Measurements from ENCODE around the gene COL27A1. TPM values are rescaled to one million over a fixed set of nuclear protein-coding genes. Genes with fewer than 3 reads are reported as not detected.
"Not testable (repeated sequence)": the region's sequence is repeated elsewhere in the genome, so short reads cannot be mapped to it uniquely, and the experiment has no call there.

Gene COL27A1
- total and polyA plus RNA-seq, 8 donors, result 15.8 to 180 (median 147) TPM

DNA sequence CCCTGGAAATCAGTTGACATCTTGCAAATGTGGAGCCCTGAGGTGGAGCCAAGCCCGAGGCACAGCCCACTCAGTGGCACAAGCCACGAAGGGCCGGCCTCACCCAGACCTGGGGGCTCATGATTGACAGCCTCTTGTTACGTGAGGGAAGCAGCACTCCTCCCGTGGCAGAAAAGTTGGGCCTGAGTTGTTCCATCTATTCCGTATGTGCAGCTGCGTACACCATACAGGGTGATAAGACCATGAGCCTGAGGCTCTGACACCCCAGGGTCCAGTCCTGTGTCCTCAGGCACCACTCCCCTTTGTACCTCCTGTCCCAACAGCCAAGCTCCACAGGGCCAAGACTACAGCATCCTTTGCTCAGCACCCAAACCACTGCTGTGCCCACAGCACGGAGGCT lies 172.4 kb downstream of the COL27A1 start:
- TF ChIP-seq, protein P1, sequence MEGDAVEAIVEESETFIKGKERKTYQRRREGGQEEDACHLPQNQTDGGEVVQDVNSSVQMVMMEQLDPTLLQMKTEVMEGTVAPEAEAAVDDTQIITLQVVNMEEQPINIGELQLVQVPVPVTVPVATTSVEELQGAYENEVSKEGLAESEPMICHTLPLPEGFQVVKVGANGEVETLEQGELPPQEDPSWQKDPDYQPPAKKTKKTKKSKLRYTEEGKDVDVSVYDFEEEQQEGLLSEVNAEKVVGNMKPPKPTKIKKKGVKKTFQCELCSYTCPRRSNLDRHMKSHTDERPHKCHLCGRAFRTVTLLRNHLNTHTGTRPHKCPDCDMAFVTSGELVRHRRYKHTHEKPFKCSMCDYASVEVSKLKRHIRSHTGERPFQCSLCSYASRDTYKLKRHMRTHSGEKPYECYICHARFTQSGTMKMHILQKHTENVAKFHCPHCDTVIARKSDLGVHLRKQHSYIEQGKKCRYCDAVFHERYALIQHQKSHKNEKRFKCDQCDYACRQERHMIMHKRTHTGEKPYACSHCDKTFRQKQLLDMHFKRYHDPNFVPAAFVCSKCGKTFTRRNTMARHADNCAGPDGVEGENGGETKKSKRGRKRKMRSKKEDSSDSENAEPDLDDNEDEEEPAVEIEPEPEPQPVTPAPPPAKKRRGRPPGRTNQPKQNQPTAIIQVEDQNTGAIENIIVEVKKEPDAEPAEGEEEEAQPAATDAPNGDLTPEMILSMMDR (IDR thresholded peaks at IDR 0.05), result no peak
- intact Hi-C loops (cut with DNase I), result no loop called here
- DNase-seq (no peak), ATAC-seq (no peak)
- Histone ChIP-seq H3K27ac (no peak overlapping the region), H3K4me3 (no peak overlapping the region), H3K4me1 (no peaks in the 10 kb centered on the region), H3K36me3 (no peaks in the 10 kb centered on the region), H3K9me3 (no peaks in the 10 kb centered on the region), H3K27me3 (no peaks in the 10 kb centered on the region)

GRCh38 chr9:114328357-114328820 lies 173.1 kb downstream of the COL27A1 start:
- H3K9me3 ChIP-seq; H3K27ac ChIP-seq; H3K36me3 ChIP-seq; H3K27me3 ChIP-seq; DNase-seq; H3K4me3 ChIP-seq; ATAC-seq; intact Hi-C loops (cut with DNase I); H3K4me1 ChIP-seq: not testable (repeated sequence)

DNA sequence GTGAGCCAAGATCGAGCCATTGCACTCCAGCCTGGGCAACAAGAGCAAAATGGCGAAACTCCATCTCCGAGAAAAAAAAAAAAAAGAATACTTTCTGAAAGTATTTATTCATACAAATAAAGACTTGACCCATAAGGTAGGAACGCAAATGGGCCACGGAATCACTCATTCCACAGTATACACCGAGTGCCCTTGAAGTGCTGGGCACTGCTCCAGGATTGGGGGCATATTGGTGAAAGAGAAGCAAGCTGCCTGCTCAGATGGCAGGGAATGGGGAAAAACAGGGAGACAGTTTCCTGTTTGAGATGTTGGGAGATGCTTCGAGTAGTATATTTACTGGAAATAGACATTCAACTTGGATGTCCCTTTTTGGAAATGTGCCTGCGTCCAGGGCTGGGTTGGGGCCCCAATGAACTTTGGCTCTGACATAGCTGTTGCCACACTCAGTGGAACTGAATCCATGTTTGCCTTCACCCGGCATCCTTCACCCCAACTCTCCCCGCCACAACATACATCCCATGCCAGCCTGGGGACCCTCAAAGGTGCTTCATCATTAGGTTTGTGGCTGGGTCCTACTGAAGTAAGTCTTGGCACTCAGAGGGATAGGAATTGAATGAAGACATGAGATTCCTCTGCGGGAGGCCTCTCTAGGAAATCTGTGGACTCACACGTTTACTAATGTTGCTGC lies 173.7 kb downstream of the COL27A1 start:
- H3K36me3 ChIP-seq; H3K27ac ChIP-seq; H3K27me3 ChIP-seq; H3K4me1 ChIP-seq; H3K9me3 ChIP-seq; intact Hi-C loops (cut with DNase I); H3K4me3 ChIP-seq: not testable (repeated sequence)
- ATAC-seq, result peak; percentile 34
- DNase-seq, result peak in 1 of 4 donors; percentile 24

DNA sequence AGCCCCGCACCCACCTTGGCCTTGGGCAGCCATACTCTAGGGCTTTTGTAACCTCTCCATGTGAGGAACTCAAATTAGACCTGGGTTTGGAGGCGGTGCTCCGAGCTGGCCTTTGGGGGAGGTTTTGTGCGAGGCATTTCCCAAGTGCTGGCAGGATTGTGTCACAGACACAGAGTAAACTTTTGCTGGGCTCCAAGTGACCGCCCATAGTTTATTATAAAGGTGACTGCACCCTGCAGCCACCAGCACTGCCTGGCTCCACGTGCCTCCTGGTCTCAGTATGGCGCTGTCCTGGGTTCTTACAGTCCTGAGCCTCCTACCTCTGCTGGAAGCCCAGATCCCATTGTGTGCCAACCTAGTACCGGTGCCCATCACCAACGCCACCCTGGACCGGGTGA lies 174.3 kb downstream of the COL27A1 start, which contains the start of gene ORM2:
Gene ORM2 (plus strand): TSS at position 245 of the 398 bp plus-strand sequence. CDS start 36 bp downstream, at position 281.
- H3K9me3 ChIP-seq; H3K4me3 ChIP-seq; DNase-seq; H3K36me3 ChIP-seq; H3K27ac ChIP-seq; H3K27me3 ChIP-seq; intact Hi-C loops (cut with DNase I); H3K4me1 ChIP-seq: not testable (repeated sequence)
- ATAC-seq, result peak; percentile 86

DNA sequence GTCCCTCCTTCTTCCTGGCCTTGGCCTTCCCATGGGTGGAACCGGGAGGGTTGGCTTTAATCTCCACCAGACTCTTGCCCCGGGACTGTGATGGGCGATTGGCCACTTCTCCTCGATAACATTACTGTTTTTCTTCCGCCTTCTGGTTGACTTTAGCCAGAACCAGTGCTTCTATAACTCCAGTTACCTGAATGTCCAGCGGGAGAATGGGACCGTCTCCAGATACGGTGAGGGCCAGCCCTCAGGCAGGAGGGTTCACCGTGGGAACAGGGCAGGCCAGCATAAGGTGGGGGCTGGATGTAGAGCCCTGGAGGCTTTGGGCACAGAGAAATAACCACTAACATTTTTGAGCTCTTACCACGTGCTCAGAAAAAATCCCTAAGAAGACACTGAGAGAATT lies 175.3 kb downstream of the COL27A1 start:
- Histone ChIP-seq H3K4me3 (no peak overlapping the region), H3K27me3 (no peaks in the 10 kb centered on the region), H3K36me3 (peaks cover 0 to 13% of the 10 kb centered on the region in 2 donors), H3K4me1 (no peaks in the 10 kb centered on the region), H3K27ac (no peak overlapping the region), H3K9me3 (no peaks in the 10 kb centered on the region)
- intact Hi-C loops (cut with DNase I), result no loop called here
- ATAC-seq, result no peak
- DNase-seq, result no peak
- TF ChIP-seq, protein P1 (IDR thresholded peaks at IDR 0.05), result no peak

GRCh38 chr9:114331229-114332195 lies 176.2 kb downstream of the COL27A1 start:
- intact Hi-C loops (cut with DNase I); H3K4me1 ChIP-seq; DNase-seq; ATAC-seq; H3K27ac ChIP-seq; H3K4me3 ChIP-seq; H3K9me3 ChIP-seq; H3K27me3 ChIP-seq: not testable (repeated sequence)
- peaks cover 0 to 22% of the 10 kb centered on the region in 2 donors for H3K36me3 ChIP-seq

GRCh38 chr9:114332474-114333040 lies 177.2 kb downstream of the COL27A1 start:
- peaks cover 0 to 33% of the 10 kb centered on the region in 2 donors for H3K36me3 ChIP-seq
- intact Hi-C loops (cut with DNase I); H3K27ac ChIP-seq; ATAC-seq; DNase-seq; H3K9me3 ChIP-seq; H3K27me3 ChIP-seq; H3K4me1 ChIP-seq; H3K4me3 ChIP-seq: not testable (repeated sequence)

DNA sequence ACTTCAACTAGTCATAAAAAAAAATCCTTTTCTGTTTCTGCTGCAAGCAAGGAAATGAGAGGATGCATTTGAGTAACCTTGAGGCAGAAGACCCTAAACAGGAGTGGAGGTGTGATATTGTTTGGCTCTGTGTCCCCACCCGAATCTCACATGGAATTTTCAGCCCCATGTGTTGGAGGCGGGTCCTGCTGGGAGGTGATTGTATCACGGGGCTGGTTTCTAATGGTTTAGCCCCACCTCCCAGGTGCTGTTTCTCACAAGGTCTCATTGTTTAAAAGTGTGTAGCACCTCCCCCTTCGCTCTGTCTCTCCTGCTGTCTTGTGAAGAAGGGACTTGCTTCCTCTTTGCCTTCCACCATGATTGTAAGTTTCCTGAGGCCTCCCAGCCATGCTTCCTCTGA lies 178.4 kb downstream of the COL27A1 start:
- H3K27me3 ChIP-seq; ATAC-seq; H3K9me3 ChIP-seq; H3K4me1 ChIP-seq; H3K4me3 ChIP-seq; DNase-seq; H3K27ac ChIP-seq; intact Hi-C loops (cut with DNase I): not testable (repeated sequence)
- peaks cover 0 to 44% of the 10 kb centered on the region in 2 donors for H3K36me3 ChIP-seq
